ENCODE results near the gene SLC1A2.
A peak's percentile ranks its signal among the peaks of the same experiment; 100 is the strongest.

The SLC1A2 gene

DNA sequence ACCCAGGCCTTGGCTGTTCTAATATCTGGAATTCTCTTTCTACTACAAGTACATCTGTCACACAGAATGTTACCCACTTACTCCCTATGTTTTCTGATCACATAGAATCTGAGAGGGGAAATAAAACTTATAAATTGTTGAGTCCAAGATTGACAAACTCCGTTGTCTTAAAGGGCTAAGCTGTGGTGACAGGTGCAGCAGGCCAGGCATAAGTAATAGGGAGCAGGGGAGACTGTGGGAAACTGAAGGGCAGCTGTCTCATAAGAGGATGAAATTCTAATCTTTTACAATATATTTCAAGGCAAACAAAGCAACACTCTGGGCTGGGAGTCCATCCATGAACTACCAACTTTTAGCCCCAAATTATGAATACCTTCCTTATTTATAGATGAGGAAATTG is 133.9 kb downstream of the SLC1A2 start (continued):
- TF ChIP-seq, protein P1, sequence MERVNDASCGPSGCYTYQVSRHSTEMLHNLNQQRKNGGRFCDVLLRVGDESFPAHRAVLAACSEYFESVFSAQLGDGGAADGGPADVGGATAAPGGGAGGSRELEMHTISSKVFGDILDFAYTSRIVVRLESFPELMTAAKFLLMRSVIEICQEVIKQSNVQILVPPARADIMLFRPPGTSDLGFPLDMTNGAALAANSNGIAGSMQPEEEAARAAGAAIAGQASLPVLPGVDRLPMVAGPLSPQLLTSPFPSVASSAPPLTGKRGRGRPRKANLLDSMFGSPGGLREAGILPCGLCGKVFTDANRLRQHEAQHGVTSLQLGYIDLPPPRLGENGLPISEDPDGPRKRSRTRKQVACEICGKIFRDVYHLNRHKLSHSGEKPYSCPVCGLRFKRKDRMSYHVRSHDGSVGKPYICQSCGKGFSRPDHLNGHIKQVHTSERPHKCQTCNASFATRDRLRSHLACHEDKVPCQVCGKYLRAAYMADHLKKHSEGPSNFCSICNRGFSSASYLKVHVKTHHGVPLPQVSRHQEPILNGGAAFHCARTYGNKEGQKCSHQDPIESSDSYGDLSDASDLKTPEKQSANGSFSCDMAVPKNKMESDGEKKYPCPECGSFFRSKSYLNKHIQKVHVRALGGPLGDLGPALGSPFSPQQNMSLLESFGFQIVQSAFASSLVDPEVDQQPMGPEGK (CRISPR knock-in tag; IDR thresholded peaks at IDR 0.05; ENCODE audit: borderline replicate concordance) = no peak
- TF ChIP-seq, protein P2, sequence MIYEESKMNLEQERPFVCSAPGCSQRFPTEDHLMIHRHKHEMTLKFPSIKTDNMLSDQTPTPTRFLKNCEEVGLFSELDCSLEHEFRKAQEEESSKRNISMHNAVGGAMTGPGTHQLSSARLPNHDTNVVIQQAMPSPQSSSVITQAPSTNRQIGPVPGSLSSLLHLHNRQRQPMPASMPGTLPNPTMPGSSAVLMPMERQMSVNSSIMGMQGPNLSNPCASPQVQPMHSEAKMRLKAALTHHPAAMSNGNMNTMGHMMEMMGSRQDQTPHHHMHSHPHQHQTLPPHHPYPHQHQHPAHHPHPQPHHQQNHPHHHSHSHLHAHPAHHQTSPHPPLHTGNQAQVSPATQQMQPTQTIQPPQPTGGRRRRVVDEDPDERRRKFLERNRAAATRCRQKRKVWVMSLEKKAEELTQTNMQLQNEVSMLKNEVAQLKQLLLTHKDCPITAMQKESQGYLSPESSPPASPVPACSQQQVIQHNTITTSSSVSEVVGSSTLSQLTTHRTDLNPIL (CRISPR knock-in tag; IDR thresholded peaks at IDR 0.05; ENCODE audit: low read depth) = no peak
- no peak for TF ChIP-seq ESRRG (CRISPR knock-in tag; IDR thresholded peaks at IDR 0.05)

DNA sequence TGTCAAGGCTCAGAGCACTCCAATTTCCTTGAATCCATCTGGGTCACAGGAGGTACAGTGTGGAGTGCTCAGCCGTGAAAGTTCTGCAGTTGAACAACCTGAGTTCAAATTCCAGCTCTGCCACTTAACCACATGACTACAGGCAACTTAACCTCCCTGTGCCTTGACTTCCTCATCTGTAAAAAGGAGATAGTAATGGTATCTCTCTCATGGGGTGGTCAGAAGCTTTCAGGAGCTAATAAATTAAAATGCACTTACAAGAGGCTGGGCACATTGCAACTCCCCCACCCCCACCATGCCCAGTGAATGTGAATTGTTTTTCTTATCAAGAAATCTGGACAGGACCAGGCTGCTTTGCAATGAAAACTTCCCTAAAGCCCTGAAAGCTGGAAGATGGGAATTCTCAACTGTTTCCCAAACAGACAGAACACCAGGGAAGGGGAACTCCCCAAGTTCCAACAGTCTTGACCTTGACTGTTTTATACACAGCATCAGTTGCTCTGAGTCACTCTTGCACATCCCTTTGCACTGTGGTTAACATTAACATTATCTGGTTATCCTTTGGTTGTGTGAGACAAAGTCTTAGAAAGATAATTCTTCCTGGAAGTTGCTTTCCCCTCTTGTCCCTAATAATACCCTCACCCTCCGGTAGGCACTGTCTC is 137.0 kb downstream of the SLC1A2 start:
- peak; percentile 83 for ATAC-seq
- TF ChIP-seq ISL1 (CRISPR knock-in tag; IDR thresholded peaks at IDR 0.05) (no peak), CSDC2 (CRISPR knock-in tag; IDR thresholded peaks at IDR 0.05) (no peak), GLIS3 (CRISPR knock-in tag; IDR thresholded peaks at IDR 0.05) (no peak), ZNF565 (CRISPR knock-in tag; conservative IDR thresholded peaks at IDR 0.05; ENCODE audit: low read depth) (no peak), PPARA (CRISPR knock-in tag; IDR thresholded peaks at IDR 0.05; ENCODE audit: borderline replicate concordance) (no peak), ZFP3 (CRISPR knock-in tag; IDR thresholded peaks at IDR 0.05) (no peak), BACH2 (CRISPR knock-in tag; IDR thresholded peaks at IDR 0.05; ENCODE audit: borderline replicate concordance) (no peak), SNAI2 (CRISPR knock-in tag; IDR thresholded peaks at IDR 0.05) (no peak), ZC3H10 (CRISPR knock-in tag; IDR thresholded peaks at IDR 0.05) (no peak), TCF4 (CRISPR knock-in tag; IDR thresholded peaks at IDR 0.05; ENCODE audit: borderline replicate concordance) (no peak), ESRRG (CRISPR knock-in tag; IDR thresholded peaks at IDR 0.05) (no peak)
- TF ChIP-seq, protein P2 (CRISPR knock-in tag; IDR thresholded peaks at IDR 0.05; ENCODE audit: low read depth) = no peak
- TF ChIP-seq, protein P3, sequence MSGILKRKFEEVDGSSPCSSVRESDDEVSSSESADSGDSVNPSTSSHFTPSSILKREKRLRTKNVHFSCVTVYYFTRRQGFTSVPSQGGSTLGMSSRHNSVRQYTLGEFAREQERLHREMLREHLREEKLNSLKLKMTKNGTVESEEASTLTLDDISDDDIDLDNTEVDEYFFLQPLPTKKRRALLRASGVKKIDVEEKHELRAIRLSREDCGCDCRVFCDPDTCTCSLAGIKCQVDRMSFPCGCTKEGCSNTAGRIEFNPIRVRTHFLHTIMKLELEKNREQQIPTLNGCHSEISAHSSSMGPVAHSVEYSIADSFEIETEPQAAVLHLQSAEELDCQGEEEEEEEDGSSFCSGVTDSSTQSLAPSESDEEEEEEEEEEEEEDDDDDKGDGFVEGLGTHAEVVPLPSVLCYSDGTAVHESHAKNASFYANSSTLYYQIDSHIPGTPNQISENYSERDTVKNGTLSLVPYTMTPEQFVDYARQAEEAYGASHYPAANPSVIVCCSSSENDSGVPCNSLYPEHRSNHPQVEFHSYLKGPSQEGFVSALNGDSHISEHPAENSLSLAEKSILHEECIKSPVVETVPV (CRISPR knock-in tag; IDR thresholded peaks at IDR 0.05) = no peak
- TF ChIP-seq, protein P4, sequence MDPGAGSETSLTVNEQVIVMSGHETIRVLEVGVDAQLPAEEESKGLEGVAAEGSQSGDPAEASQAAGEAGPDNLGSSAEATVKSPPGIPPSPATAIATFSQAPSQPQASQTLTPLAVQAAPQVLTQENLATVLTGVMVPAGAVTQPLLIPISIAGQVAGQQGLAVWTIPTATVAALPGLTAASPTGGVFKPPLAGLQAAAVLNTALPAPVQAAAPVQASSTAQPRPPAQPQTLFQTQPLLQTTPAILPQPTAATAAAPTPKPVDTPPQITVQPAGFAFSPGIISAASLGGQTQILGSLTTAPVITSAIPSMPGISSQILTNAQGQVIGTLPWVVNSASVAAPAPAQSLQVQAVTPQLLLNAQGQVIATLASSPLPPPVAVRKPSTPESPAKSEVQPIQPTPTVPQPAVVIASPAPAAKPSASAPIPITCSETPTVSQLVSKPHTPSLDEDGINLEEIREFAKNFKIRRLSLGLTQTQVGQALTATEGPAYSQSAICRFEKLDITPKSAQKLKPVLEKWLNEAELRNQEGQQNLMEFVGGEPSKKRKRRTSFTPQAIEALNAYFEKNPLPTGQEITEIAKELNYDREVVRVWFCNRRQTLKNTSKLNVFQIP (CRISPR knock-in tag; IDR thresholded peaks at IDR 0.05; ENCODE audit: borderline replicate concordance, low read depth) = no peak

DNA sequence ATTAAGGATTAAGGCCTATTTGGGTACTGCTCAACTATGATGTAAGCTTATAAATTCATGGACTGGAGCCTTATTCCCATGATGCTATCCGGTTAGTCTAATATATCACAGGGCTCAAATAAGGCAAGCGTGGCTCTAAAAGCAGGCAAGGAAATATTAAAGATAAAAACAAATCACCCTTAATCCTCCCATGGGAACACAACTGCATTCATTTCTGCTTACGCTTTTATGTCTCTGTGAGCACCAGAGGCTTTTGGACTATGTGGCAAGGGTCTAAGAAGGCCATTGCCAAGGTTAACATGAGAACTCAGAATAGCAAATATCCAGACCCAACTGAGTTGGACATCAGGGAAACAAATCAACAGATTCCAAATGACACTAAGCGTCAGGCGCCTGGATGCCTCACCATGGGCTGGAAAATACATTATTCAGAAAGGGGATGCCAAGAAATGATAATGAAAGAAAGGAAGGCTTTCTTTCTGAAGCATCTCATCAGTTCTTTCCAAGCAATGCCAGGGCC is 138.1 kb downstream of the SLC1A2 start:
- TF ChIP-seq ISL1 (CRISPR knock-in tag; IDR thresholded peaks at IDR 0.05) (no peak), ZC3H10 (CRISPR knock-in tag; IDR thresholded peaks at IDR 0.05) (no peak), GLIS3 (CRISPR knock-in tag; IDR thresholded peaks at IDR 0.05) (no peak), ZNF70 (CRISPR knock-in tag; IDR thresholded peaks at IDR 0.05) (no peak), SNAI2 (CRISPR knock-in tag; IDR thresholded peaks at IDR 0.05) (no peak), BACH2 (CRISPR knock-in tag; IDR thresholded peaks at IDR 0.05; ENCODE audit: borderline replicate concordance) (no peak)
- TF ChIP-seq, protein P2 (CRISPR knock-in tag; IDR thresholded peaks at IDR 0.05; ENCODE audit: low read depth) = no peak
- TF ChIP-seq, protein P5, sequence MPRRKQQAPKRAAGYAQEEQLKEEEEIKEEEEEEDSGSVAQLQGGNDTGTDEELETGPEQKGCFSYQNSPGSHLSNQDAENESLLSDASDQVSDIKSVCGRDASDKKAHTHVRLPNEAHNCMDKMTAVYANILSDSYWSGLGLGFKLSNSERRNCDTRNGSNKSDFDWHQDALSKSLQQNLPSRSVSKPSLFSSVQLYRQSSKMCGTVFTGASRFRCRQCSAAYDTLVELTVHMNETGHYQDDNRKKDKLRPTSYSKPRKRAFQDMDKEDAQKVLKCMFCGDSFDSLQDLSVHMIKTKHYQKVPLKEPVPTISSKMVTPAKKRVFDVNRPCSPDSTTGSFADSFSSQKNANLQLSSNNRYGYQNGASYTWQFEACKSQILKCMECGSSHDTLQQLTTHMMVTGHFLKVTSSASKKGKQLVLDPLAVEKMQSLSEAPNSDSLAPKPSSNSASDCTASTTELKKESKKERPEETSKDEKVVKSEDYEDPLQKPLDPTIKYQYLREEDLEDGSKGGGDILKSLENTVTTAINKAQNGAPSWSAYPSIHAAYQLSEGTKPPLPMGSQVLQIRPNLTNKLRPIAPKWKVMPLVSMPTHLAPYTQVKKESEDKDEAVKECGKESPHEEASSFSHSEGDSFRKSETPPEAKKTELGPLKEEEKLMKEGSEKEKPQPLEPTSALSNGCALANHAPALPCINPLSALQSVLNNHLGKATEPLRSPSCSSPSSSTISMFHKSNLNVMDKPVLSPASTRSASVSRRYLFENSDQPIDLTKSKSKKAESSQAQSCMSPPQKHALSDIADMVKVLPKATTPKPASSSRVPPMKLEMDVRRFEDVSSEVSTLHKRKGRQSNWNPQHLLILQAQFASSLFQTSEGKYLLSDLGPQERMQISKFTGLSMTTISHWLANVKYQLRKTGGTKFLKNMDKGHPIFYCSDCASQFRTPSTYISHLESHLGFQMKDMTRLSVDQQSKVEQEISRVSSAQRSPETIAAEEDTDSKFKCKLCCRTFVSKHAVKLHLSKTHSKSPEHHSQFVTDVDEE (CRISPR knock-in tag; IDR thresholded peaks at IDR 0.05) = no peak
- TF ChIP-seq, protein P3 (CRISPR knock-in tag; IDR thresholded peaks at IDR 0.05) = no peak
- ATAC-seq = no peak

Data from SK-N-SH treated with all-trans-retinoic acid at 6 μM for 48 hours (cell line).